ENCODE results near the gene SEPTIN2.
"Not testable (repeated sequence)": the region's sequence is repeated elsewhere in the genome, so short reads cannot be mapped to it uniquely, and the experiment has no call there.

Gene SEPTIN2

DNA sequence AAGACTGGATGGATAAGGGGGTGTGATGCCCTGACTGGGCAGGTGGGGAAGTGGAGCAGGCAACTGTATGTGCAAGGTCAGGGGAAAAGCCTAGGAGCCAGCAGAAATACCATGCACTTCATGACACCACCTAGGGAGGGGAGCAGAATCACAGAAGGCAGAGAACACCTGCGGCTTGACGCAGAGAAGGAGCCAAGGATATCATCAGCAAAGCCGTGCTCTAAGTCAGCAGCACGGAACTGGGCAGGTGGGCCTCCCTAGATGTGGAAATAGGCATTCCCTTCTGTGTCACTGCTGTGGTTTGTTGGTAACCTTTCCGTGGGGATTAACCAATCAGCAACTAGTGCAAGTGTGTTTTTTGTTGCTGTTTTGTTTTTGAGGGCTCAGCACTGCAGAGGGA, 41.6 kb upstream of the SEPTIN2 start:
- Histone ChIP-seq H3K4me3 (ENCODE audit: low read depth in 1 of 2, low read length in 2 of 2) (peak overlapping the region in 1 of 2 donors; percentile 9), H3K36me3 (ENCODE audit: control insufficient read depth in 1 of 2, insufficient read depth in 2 of 2, low read length in 2 of 2) (peaks cover 0 to 2% of the 10 kb centered on the region in 2 donors), H3K4me1 (ENCODE audit: control insufficient read depth in 1 of 2, insufficient read depth in 2 of 2, low read length in 2 of 2) (peaks cover 14 to 30% of the 10 kb centered on the region in 2 donors), H3K9me3 (ENCODE audit: control insufficient read depth in 1 of 2, low read length in 2 of 2) (no peaks in the 10 kb centered on the region), H3K27me3 (ENCODE audit: low read depth, low read length) (no peaks in the 10 kb centered on the region), H3K27ac (ENCODE audit: low read length) (no peak overlapping the region)

DNA sequence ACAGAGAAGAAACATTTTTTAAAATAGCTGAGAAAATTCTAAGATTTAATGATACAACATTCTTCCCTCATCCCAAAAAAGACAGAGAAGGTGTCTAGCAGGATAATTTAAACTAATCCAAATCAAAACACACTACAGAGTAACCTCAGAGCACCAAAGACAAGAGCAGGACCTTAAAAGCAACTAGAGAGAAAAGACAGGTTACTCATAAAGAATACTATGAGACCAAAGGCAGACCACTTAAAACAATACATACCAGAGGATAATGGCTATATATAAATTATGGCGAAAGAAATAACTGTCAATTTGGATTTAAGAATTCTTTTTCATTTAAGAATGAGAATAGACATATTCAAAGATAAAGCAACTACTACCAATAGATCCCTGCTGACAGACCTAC, 40.2 kb upstream of the SEPTIN2 start:
- Histone ChIP-seq H3K9me3 (ENCODE audit: control insufficient read depth in 1 of 2, low read length in 2 of 2) (no peaks in the 10 kb centered on the region), H3K27me3 (ENCODE audit: low read depth, low read length) (no peaks in the 10 kb centered on the region), H3K36me3 (ENCODE audit: control insufficient read depth in 1 of 2, insufficient read depth in 2 of 2, low read length in 2 of 2) (no peaks in the 10 kb centered on the region), H3K27ac (ENCODE audit: low read length) (no peak overlapping the region), H3K4me3 (ENCODE audit: low read depth in 1 of 2, low read length in 2 of 2) (no peak overlapping the region), H3K4me1 (ENCODE audit: control insufficient read depth in 1 of 2, insufficient read depth in 2 of 2, low read length in 2 of 2) (peaks cover 9 to 16% of the 10 kb centered on the region in 2 donors)

DNA sequence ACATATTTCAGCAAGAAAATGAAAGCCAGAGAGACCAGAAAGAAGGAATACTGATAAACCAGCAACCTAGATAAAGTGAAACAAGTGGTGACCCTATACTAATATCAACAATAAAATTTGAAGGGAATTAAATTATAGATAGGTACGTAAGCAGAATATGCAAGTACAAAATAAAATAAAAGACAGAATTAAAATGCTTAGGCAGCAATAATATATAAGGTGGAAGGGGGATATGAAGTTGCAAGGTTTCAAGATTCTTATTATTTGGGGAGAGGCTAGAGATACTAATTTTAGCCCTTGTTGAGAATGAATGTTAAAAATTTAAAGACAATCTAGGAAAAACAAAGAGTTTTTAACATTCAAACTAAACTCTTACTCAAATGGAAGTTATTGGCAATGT, 39.8 kb upstream of the SEPTIN2 start:
- Histone ChIP-seq H3K4me3 (ENCODE audit: low read depth in 1 of 2, low read length in 2 of 2) (no peak overlapping the region), H3K4me1 (ENCODE audit: control insufficient read depth in 1 of 2, insufficient read depth in 2 of 2, low read length in 2 of 2) (peaks cover 5 to 12% of the 10 kb centered on the region in 2 donors), H3K36me3 (ENCODE audit: control insufficient read depth in 1 of 2, insufficient read depth in 2 of 2, low read length in 2 of 2) (no peaks in the 10 kb centered on the region), H3K27me3 (ENCODE audit: low read depth, low read length) (no peaks in the 10 kb centered on the region), H3K9me3 (ENCODE audit: control insufficient read depth in 1 of 2, low read length in 2 of 2) (no peaks in the 10 kb centered on the region), H3K27ac (ENCODE audit: low read length) (no peak overlapping the region)

DNA sequence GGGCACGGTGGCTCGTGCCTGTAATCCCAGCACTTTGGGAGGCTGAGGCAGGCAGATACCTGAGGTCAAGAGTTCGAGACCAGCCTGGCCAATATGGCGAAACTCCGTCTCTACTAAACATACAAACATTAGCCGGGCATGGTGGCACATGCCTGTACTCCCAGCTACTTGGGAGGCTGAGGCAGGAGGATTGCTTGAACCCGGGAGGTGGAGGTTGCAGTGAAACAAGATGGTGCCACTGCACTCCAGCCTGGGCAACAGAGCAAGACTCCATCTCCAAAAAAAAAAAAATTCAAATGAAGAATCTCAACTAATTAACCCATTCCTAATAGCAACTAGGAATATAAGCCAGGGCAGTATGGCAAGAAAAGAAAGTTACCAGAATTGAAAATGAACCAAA, 37.4 kb upstream of the SEPTIN2 start:
- not testable (repeated sequence) for H3K36me3 ChIP-seq (ENCODE audit: control insufficient read depth in 1 of 2, insufficient read depth in 2 of 2, low read length in 2 of 2); H3K4me3 ChIP-seq (ENCODE audit: low read depth in 1 of 2, low read length in 2 of 2); H3K27me3 ChIP-seq (ENCODE audit: low read depth, low read length); H3K9me3 ChIP-seq (ENCODE audit: control insufficient read depth in 1 of 2, low read length in 2 of 2); H3K27ac ChIP-seq (ENCODE audit: low read length)
- peaks cover 0 to 16% of the 10 kb centered on the region in 2 donors for H3K4me1 ChIP-seq (ENCODE audit: control insufficient read depth in 1 of 2, insufficient read depth in 2 of 2, low read length in 2 of 2)

DNA sequence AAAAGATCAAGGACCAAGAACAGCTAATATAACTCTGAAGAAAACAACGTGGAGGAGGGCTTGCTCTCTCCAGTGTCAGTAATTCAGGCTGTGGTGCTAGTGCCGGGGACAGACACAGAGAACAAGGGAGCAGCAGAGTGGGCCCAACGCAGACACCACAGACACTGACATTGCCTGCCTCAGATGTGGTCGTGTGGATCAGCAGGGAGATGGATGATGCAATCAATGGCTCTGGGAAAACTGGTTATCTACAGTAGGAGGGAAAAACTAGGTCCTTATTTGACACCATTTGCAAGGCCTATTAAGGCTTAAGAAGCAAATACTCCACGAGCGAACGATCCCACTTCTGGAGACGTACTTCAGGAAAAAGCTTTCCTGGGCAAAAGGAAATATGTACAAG, 36.3 kb upstream of the SEPTIN2 start:
- Histone ChIP-seq H3K4me3 (ENCODE audit: low read depth in 1 of 2, low read length in 2 of 2) (no peak overlapping the region), H3K4me1 (ENCODE audit: control insufficient read depth in 1 of 2, insufficient read depth in 2 of 2, low read length in 2 of 2) (peaks cover 0 to 13% of the 10 kb centered on the region in 2 donors), H3K27me3 (ENCODE audit: low read depth, low read length) (no peaks in the 10 kb centered on the region), H3K36me3 (ENCODE audit: control insufficient read depth in 1 of 2, insufficient read depth in 2 of 2, low read length in 2 of 2) (no peaks in the 10 kb centered on the region), H3K27ac (ENCODE audit: low read length) (no peak overlapping the region), H3K9me3 (ENCODE audit: control insufficient read depth in 1 of 2, low read length in 2 of 2) (no peaks in the 10 kb centered on the region)

DNA sequence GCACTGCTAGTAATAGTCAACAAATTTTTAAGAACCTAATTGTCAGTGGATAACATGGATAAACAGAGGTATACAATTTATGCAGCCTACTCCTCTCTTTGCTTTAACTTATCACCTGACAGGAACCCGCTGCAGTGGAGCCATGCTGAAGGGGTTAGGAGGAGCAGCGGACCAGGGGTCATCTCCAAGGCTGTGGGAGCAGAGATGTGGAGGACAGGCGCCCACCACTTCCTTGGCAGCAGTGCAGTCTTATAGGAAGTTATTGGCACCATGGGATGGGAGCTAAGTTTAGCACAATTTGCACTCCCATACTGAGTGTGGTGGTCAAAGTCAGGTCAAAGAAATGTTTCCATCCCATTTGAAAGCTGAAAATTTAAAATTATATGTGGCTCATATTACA, 35.9 kb upstream of the SEPTIN2 start:
- Histone ChIP-seq H3K36me3 (ENCODE audit: control insufficient read depth in 1 of 2, insufficient read depth in 2 of 2, low read length in 2 of 2) (no peaks in the 10 kb centered on the region), H3K4me1 (ENCODE audit: control insufficient read depth in 1 of 2, insufficient read depth in 2 of 2, low read length in 2 of 2) (peaks cover 0 to 13% of the 10 kb centered on the region in 2 donors), H3K27ac (ENCODE audit: low read length) (no peak overlapping the region), H3K27me3 (ENCODE audit: low read depth, low read length) (no peaks in the 10 kb centered on the region), H3K9me3 (ENCODE audit: control insufficient read depth in 1 of 2, low read length in 2 of 2) (no peaks in the 10 kb centered on the region), H3K4me3 (ENCODE audit: low read depth in 1 of 2, low read length in 2 of 2) (no peak overlapping the region)

DNA sequence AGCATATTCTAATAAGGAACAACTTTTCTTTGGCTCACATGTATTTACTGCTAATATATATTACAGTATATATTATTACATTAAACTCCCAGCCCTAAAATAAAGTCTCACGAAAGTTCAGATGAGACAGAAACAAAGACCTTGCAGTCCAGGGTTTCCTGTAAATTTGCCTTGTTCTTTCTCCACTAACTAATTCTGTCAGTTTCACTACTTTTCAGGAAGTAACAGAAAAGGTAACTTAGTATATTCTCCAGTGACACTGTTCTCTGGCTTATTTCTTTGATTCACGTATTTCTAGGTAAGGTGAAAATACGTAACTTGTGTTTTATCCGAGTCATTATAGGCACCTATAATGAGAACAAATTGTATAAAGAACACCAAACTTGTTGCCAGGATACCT, 35.4 kb upstream of the SEPTIN2 start:
- Histone ChIP-seq H3K27me3 (ENCODE audit: low read depth, low read length) (no peaks in the 10 kb centered on the region), H3K4me3 (ENCODE audit: low read depth in 1 of 2, low read length in 2 of 2) (no peak overlapping the region), H3K9me3 (ENCODE audit: control insufficient read depth in 1 of 2, low read length in 2 of 2) (no peaks in the 10 kb centered on the region), H3K27ac (ENCODE audit: low read length) (no peak overlapping the region), H3K36me3 (ENCODE audit: control insufficient read depth in 1 of 2, insufficient read depth in 2 of 2, low read length in 2 of 2) (no peaks in the 10 kb centered on the region), H3K4me1 (ENCODE audit: control insufficient read depth in 1 of 2, insufficient read depth in 2 of 2, low read length in 2 of 2) (peaks cover 0 to 16% of the 10 kb centered on the region in 2 donors)

DNA sequence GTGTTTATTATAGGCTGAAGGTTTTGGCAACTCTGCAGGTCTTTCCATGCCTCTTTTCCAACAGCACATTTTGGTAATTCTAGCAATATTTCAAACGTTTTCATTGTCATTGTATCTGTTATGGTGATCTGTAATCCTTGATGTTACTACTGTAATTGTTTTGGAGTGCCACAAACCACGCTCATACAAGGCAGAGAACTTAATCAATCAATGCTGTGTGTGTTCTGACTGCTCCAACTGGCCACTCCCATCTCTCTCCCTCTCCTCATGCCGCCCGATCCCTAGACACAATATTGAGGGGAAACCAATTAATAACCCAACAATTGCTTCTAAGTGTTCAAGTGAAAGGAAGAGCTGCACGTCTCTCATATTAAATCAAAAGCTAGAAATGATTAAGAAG, 33.2 kb upstream of the SEPTIN2 start:
- Histone ChIP-seq H3K27ac (ENCODE audit: low read length) (no peak overlapping the region), H3K4me1 (ENCODE audit: control insufficient read depth in 1 of 2, insufficient read depth in 2 of 2, low read length in 2 of 2) (peaks cover 0 to 16% of the 10 kb centered on the region in 2 donors), H3K9me3 (ENCODE audit: control insufficient read depth in 1 of 2, low read length in 2 of 2) (no peaks in the 10 kb centered on the region), H3K27me3 (ENCODE audit: low read depth, low read length) (no peaks in the 10 kb centered on the region), H3K4me3 (ENCODE audit: low read depth in 1 of 2, low read length in 2 of 2) (no peak overlapping the region), H3K36me3 (ENCODE audit: control insufficient read depth in 1 of 2, insufficient read depth in 2 of 2, low read length in 2 of 2) (no peaks in the 10 kb centered on the region)

DNA sequence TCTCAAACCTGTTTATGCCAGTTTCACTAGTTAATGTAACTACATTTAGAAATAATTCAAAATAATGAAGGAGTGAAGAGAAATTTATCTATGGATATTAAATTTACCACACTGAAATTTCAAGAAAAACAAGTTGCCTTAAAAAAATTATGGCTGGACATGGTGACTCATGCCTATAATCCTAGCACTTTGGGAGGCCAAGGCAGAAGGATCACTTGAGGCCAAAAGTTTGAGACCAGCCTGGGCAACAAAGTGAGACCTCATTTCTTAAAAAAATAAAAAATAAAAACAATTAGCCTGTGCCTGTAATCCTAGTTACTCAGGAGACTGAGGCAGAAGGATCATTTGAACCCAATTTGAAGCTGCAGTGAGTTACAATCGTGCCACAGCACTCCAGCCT, 30.1 kb upstream of the SEPTIN2 start:
- H3K4me1 ChIP-seq (ENCODE audit: control insufficient read depth in 1 of 2, insufficient read depth in 2 of 2, low read length in 2 of 2) = peaks cover 0 to 30% of the 10 kb centered on the region in 2 donors
- H3K4me3 ChIP-seq (ENCODE audit: low read depth in 1 of 2, low read length in 2 of 2) = no peak overlapping the region

DNA sequence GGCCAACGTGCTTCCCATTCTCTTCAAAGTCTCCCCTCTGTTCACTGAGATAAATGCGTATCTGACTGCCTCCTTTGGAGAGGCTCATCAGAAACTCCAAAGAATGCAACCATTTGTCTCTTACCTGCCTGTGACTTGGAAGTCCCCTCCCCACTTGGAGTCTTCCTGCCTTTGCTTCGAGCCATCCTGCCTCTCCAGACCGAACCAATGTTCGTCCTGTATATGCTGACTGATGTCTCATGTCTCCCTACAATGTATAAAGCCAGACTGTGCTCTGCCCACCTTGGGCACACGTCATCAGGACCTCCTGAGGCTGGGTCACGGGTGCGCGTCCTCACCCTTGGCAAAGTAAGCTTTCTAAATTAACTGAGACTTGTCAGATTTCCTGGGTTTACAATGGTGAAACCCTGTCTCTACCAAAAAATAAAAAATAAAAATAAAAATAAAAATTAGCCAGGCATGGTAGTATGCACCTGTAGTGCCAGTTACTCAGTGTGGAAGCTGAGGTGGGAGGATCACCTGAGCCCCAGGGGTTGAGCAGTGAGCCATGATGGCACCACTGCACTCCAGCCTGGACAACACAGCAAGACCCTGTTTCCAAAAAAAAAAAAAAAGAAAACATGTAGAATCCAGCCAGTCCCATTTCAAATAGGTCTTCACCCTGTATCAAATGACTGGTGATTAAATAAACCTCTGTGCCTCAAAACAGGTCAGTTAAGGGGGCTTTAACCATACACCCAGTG, 29.2 kb upstream of the SEPTIN2 start:
- H3K36me3 ChIP-seq (ENCODE audit: control insufficient read depth in 1 of 2, insufficient read depth in 2 of 2, low read length in 2 of 2) = no peaks in the 10 kb centered on the region
- no peaks in the 10 kb centered on the region for H3K9me3 ChIP-seq (ENCODE audit: control insufficient read depth in 1 of 2, low read length in 2 of 2)
- no peak overlapping the region for H3K27ac ChIP-seq (ENCODE audit: low read length)
- H3K27me3 ChIP-seq (ENCODE audit: low read depth, low read length) = no peaks in the 10 kb centered on the region
- peaks cover 0 to 30% of the 10 kb centered on the region in 2 donors for H3K4me1 ChIP-seq (ENCODE audit: control insufficient read depth in 1 of 2, insufficient read depth in 2 of 2, low read length in 2 of 2)
- no peak overlapping the region for H3K4me3 ChIP-seq (ENCODE audit: low read depth in 1 of 2, low read length in 2 of 2)

More for the DNA sequence above, 30.1 kb upstream of the SEPTIN2 start:
- no peaks in the 10 kb centered on the region for H3K9me3 ChIP-seq (ENCODE audit: control insufficient read depth in 1 of 2, low read length in 2 of 2)
- H3K27me3 ChIP-seq (ENCODE audit: low read depth, low read length) = no peaks in the 10 kb centered on the region
- no peaks in the 10 kb centered on the region for H3K36me3 ChIP-seq (ENCODE audit: control insufficient read depth in 1 of 2, insufficient read depth in 2 of 2, low read length in 2 of 2)
- H3K27ac ChIP-seq (ENCODE audit: low read length) = no peak overlapping the region

DNA sequence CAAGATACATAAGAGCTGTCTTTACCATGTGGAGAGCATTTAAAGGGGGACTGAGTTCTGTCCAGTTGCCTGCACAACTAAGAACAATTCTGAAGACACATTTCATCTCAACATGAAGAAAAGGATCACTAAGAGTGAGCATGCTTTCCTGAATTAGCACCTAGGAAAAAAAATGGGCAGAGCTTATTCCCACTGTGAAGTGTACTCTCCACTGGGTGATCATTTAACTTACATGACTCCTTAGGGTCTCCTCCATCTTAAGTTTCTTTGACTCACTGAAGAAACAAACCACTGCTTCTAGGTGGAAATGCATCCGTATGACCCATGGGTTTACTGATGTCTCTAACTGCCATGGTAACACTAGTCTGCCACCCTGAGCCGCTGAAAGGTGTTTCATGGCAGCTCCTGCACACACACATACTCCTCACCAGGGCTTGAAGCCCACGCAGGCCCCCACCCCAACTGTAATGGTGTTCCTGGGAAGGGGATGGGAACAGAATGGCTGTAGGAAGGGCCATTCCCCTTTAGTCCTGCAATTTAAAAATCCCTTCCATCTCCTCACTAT, 27.3 kb upstream of the SEPTIN2 start:
- Histone ChIP-seq H3K4me1 (ENCODE audit: control insufficient read depth in 1 of 2, insufficient read depth in 2 of 2, low read length in 2 of 2) (peaks cover 0 to 19% of the 10 kb centered on the region in 2 donors), H3K4me3 (ENCODE audit: low read depth in 1 of 2, low read length in 2 of 2) (no peak overlapping the region), H3K9me3 (ENCODE audit: control insufficient read depth in 1 of 2, low read length in 2 of 2) (no peaks in the 10 kb centered on the region), H3K27me3 (ENCODE audit: low read depth, low read length) (no peaks in the 10 kb centered on the region), H3K36me3 (ENCODE audit: control insufficient read depth in 1 of 2, insufficient read depth in 2 of 2, low read length in 2 of 2) (no peaks in the 10 kb centered on the region), H3K27ac (ENCODE audit: low read length) (no peak overlapping the region)

DNA sequence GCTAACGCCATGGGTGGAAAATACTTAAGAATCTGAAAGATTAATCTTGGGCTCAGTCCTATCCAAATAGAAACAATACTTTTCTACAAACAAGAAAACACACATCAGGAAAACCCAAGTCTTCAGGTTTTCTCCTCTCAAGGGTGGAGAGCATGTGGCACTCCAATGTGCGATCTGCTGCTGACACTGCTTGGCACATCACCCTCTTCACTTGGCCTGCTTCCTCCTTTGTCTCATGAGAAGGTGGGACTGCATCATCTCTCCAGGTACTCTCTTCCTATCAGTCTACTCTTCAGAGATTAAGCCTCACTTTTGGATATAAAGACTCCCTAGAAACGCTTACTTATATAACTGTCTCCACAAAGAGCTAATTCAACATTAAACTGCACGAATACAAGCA, 26.7 kb upstream of the SEPTIN2 start:
- H3K27ac ChIP-seq (ENCODE audit: low read length) = no peak overlapping the region
- H3K4me1 ChIP-seq (ENCODE audit: control insufficient read depth in 1 of 2, insufficient read depth in 2 of 2, low read length in 2 of 2) = peaks cover 0 to 20% of the 10 kb centered on the region in 2 donors
- no peaks in the 10 kb centered on the region for H3K9me3 ChIP-seq (ENCODE audit: control insufficient read depth in 1 of 2, low read length in 2 of 2)
- no peak overlapping the region for H3K4me3 ChIP-seq (ENCODE audit: low read depth in 1 of 2, low read length in 2 of 2)
- H3K36me3 ChIP-seq (ENCODE audit: control insufficient read depth in 1 of 2, insufficient read depth in 2 of 2, low read length in 2 of 2) = no peaks in the 10 kb centered on the region
- no peaks in the 10 kb centered on the region for H3K27me3 ChIP-seq (ENCODE audit: low read depth, low read length)

Data from muscle layer of duodenum (tissue), 2 donors.